ENCODE data around the gene DGCR8.

DNA sequence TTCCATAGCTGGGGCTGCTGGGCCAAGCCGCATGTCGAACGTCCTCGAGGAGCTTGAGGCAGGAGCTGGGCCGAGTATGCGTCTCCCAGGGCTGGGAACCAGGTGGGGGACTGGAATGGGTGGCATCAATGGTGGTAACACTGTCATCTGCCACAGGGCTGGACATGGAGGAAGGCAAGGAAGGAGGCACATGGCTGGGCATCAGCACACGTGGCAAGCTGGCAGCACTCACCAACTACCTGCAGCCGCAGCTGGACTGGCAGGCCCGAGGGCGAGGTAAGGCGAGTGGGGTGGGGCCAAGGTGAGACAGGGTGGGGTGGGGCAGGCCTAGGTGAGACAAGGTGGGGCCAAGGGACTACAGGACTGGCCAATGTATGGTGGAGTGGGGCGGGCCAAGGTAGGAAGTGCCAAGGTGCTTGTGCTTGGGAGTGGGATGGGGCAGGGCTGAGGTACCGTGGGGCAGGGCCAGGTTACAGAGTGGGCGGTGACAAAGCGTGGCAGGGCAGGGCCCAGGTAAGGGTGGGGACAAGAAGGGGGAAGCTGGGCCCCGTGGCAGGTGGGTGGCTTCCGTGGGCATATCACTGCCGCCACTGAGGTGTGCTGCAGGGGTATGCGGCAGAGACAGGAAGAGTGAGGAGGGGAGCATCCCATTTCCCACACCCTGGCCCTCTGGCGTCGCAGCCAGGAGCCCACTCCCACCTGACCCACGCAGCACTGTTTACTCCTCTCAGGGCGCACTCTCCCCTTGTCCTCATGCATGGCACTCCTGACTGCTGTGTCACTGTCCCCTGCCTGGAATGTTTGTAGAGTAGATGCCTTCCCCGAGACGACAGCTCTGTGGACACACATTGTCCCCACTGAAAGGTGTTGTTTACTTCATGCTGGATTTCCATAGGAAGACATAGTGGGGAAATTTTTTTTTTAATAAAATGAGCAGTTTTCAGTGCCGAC, 27.5 kb upstream of the DGCR8 start:
- TF ChIP-seq CTCF (conservative IDR thresholded peaks at IDR 0.05) (no peak), EZH2 (IDR thresholded peaks at IDR 0.05; ENCODE audit: low read depth) (no peak)

Measured in PC-9 (cell line).